Measurements from ENCODE around the gene RPS6KB2. TPM values are rescaled to one million over a fixed set of nuclear protein-coding genes. Genes with fewer than 3 reads are reported as not detected.

The RPS6KB2 gene
- total RNA-seq, 4 donors from 2014 or later, result 34.0 to 51.0 (median 48.0) TPM

DNA sequence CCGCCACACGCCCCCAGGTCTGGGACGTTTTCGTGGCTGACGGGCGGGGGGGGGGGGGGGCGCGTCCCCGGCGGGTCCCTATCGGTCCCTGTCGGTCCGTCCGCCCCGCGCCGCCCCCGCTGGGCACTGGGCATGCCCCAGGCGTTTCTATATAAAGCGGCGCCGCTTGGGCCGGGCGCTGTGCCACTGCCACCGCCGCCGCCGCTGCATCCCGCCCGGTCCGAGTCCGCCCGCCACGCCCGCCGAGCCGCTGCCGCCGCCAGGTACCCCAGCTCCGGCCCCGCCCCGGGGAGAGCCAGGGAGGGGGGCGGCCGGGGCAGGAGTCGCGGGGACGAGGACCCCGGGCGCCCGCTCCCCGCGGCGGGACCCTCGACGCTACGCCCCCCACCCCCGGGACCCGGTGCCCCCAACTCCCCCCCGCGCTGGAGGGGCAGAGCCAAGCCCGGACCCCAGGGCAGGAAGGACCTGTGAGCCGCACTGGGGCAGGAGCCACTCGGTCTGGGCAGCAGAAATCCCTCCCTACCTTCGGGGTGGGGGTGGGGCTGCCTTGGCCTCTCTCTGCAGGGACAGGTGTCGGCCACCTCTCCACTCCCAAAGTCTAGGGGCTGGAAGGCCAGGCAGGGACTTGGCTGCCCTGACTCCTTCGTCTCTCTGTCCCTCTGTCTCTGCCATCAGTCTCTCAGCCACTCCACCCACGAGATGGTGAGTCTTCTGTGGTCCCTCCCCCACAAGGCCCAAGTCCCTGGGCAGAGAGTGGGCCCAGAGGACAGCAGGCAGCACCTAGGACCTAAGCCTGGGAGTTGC, 12.6 kb upstream of the RPS6KB2 start, which contains the start of gene CARNS1:
TSS of gene CARNS1 (plus strand) at position 178 of the 804 bp plus-strand sequence. CDS start at position 700, 522 bp downstream.
- Histone ChIP-seq H3K36me3 (no peaks in the 10 kb centered on the region), H3K4me3 (peak within 1 kb of the TSS; percentile 46 to 60 (median 50)), H3K9me3 (no peaks in the 10 kb centered on the region), H3K4me1 (peaks cover 49 to 59% (median 51%) of the 10 kb centered on the region in 4 donors), H3K27me3 (peaks cover 0 to 26% (median 2%) of the 10 kb centered on the region in 4 donors), H3K27ac (replicated peaks in 1 of 4) (peak within 1 kb of the TSS; percentile 56 to 70 (median 67))
- TF ChIP-seq POLR2AphosphoS5 (IDR thresholded peaks at IDR 0.05) (no peak), EP300 (IDR thresholded peaks at IDR 0.05) (no peak), POLR2A (IDR thresholded peaks at IDR 0.05; ENCODE audit: low read depth) (no peak)
- TF ChIP-seq, protein P1, sequence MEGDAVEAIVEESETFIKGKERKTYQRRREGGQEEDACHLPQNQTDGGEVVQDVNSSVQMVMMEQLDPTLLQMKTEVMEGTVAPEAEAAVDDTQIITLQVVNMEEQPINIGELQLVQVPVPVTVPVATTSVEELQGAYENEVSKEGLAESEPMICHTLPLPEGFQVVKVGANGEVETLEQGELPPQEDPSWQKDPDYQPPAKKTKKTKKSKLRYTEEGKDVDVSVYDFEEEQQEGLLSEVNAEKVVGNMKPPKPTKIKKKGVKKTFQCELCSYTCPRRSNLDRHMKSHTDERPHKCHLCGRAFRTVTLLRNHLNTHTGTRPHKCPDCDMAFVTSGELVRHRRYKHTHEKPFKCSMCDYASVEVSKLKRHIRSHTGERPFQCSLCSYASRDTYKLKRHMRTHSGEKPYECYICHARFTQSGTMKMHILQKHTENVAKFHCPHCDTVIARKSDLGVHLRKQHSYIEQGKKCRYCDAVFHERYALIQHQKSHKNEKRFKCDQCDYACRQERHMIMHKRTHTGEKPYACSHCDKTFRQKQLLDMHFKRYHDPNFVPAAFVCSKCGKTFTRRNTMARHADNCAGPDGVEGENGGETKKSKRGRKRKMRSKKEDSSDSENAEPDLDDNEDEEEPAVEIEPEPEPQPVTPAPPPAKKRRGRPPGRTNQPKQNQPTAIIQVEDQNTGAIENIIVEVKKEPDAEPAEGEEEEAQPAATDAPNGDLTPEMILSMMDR (IDR thresholded peaks at IDR 0.05), result no peak
- intact Hi-C loops (cut with DNase I), result no loop called here
- WGBS, result 17% methylated on average over 13 of the region's 67 CpGs
- DNase-seq (ENCODE audit: extremely low spot score), result no peak

DNA sequence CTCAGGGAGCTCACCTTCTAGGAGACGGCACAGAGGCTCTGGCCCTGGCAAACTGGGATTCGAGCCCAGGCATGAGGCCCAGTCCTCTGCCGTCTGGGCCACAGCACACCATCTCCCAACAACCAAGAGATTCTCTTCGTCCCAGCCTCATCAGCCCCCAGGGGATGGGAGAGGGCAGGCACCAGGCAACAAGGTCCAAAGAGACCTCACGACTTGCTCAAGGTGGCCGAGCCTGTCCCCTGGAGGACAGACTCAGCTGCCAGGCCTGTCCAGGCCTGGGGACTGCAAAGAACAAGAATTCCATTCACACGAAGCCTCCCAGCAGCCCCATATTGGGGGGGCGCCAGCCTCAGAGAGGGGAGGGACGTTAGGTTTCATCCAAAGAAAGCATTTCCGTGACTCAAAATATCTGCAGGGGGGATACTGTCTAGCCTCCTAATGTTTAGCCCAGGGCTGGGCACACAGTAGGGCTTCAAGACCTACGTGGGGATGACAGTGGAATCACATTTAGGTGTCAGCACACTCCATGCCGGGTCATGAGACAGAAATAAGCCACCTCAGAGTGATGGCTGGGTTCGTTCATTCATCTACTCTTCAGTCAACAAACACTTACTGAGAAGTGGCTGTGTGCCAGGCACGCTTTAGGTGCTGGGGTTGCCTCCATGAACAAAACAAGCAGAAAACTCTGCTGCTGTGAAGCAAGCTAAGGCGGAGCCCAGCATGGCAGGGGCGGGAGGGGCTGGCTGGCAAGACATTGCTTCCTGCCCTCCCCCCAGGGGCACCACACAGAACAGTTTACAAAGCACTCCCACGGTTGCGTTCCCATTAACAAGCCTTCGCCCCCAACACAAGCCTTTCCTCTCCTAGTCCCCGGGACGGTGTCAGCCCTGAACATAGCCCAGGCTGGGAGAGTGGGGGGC, 11.6 kb upstream of the RPS6KB2 start:
- 51% methylated on average over 11 of the region's 21 CpGs for WGBS
- intact Hi-C loops (cut with DNase I), result no loop called here
- peak overlapping the region in 3 of 4 donors; percentile 56 to 69 (median 65) for H3K27ac ChIP-seq (replicated peaks in 1 of 4)

DNA sequence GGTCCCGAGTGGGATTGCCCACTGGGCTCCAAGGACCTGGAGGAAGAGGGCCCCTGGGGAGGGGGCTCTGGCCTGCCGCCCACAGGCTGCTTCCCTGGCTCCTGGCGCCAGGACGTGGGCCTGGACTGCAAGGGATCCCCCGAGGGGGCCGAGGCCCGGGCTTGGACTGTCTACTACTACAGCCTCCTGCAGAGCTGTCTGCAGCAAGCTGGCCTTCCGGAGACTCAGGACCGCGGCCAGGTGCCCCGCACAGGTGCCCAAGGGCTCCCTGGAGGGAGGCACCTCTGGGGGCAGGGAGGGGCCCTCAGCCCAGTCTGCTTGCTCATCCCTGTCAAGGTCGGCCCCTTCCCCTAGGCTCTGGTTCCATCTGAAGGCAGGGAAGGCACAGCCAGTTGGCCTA, 10.9 kb upstream of the RPS6KB2 start:
- H3K27ac ChIP-seq (replicated peaks in 1 of 4), result peak overlapping the region in 2 of 4 donors; percentile 40 to 65
- H3K4me3 ChIP-seq, result no peak overlapping the region
- H3K27me3 ChIP-seq, result peaks cover 0 to 10% (median 0%) of the 10 kb centered on the region in 4 donors
- H3K9me3 ChIP-seq, result no peaks in the 10 kb centered on the region
- intact Hi-C loops (cut with DNase I), result no loop called here
- WGBS, result 81% methylated on average over 12 of the region's 12 CpGs
- no peak for DNase-seq (ENCODE audit: extremely low spot score)
- peaks cover 54 to 66% (median 56%) of the 10 kb centered on the region in 4 donors for H3K4me1 ChIP-seq
- no peak for TF ChIP-seq POLR2A (IDR thresholded peaks at IDR 0.05; ENCODE audit: low read depth)
- TF ChIP-seq, protein P1 (IDR thresholded peaks at IDR 0.05), result no peak
- TF ChIP-seq EP300 (IDR thresholded peaks at IDR 0.05), result no peak
- TF ChIP-seq POLR2AphosphoS5 (IDR thresholded peaks at IDR 0.05), result no peak
- no peaks in the 10 kb centered on the region for H3K36me3 ChIP-seq

More for the DNA sequence above, 11.6 kb upstream of the RPS6KB2 start:
- Histone ChIP-seq H3K4me1 (peaks cover 54 to 66% (median 55%) of the 10 kb centered on the region in 4 donors), H3K36me3 (no peaks in the 10 kb centered on the region), H3K4me3 (no peak overlapping the region), H3K9me3 (no peaks in the 10 kb centered on the region), H3K27me3 (peaks cover 0 to 16% (median 0%) of the 10 kb centered on the region in 4 donors)
- TF ChIP-seq POLR2A (IDR thresholded peaks at IDR 0.05; ENCODE audit: low read depth) (no peak), POLR2AphosphoS5 (IDR thresholded peaks at IDR 0.05) (peak in 1 of 2 donors; percentile 26)
- DNase-seq (ENCODE audit: extremely low spot score), result no peak

DNA sequence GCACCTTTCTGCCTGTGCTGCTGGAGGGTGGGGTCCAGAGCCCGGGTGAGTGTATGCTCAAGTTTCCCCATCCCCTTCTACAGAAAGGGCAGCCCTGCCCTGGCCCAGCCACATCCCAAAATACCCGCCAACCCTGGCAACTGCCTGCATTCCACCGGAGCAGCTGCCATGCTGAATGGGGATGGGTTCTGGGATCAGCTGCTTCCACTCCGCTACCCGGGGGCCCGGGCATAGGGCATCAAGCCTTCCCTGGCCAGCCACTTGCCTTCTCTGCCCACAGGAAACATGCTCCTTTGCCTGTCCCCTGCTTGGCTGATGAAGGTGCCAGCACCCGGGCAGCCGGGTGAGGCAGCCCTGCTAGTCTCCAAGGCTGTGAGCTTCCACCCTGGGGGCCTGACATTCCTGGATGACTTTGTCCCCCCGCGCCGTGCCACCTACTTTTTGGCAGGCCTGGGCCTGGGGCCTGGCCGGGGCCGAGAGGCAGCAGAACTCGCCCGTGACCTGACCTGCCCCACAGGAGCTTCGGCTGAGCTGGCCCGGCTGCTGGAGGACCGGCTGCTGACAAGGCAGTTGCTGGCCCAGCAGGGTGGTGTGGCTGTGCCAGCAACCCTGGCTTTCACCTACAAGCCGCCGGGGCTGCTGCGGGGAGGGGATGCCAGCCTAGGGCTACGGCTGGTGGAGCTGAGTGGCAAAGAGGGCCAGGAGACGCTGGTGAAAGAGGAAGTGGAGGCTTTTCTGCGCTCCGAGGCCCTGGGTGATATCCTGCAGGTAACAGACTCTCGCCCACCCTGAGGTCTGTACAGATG, 9.6 kb upstream of the RPS6KB2 start:
- peaks cover 0 to 6% (median 0%) of the 10 kb centered on the region in 4 donors for H3K27me3 ChIP-seq
- H3K27ac ChIP-seq (replicated peaks in 1 of 4), result peak overlapping the region in 3 of 4 donors; percentile 10 to 85 (median 52)
- intact Hi-C loops (cut with DNase I), result no loop called here
- H3K9me3 ChIP-seq, result no peaks in the 10 kb centered on the region
- peaks cover 54 to 66% (median 56%) of the 10 kb centered on the region in 4 donors for H3K4me1 ChIP-seq
- H3K36me3 ChIP-seq, result no peaks in the 10 kb centered on the region
- 79% methylated on average over 13 of the region's 26 CpGs for WGBS
- no peak for TF ChIP-seq POLR2AphosphoS5 (IDR thresholded peaks at IDR 0.05)
- TF ChIP-seq, protein P1 (IDR thresholded peaks at IDR 0.05), result no peak
- TF ChIP-seq POLR2A (IDR thresholded peaks at IDR 0.05; ENCODE audit: low read depth), result no peak
- no peak for DNase-seq (ENCODE audit: extremely low spot score)
- H3K4me3 ChIP-seq, result no peak overlapping the region
